Measurements from ENCODE around the gene ATP8A1.

Gene ATP8A1

DNA sequence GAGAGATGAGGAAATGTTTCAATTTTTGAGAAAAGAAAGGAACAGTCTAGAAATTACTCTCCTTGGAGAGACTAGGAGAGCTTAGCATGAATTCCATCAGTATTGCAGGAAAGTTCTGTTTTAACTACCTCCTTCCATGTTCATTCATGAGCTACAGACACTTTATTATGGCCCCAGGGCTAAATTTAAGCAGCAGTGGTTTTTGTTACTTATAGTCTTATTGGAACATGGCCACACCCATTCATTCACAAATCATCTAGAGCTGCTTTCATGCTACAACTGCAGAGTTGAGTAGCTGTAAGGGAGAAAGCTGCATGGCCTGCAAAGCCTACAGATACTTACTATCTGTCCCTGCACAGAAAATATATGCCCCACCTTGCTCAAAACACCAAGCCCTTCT, 178.0 kb downstream of the ATP8A1 start:
- Histone ChIP-seq H3K4me1 (ENCODE audit: control insufficient read depth, low read length) (no peaks in the 10 kb centered on the region), H3K4me3 (ENCODE audit: low read length) (no peak overlapping the region), H3K9me2 (replicated peaks; ENCODE audit: control insufficient read depth, low read length) (no peaks in the 10 kb centered on the region), H3K79me2 (ENCODE audit: control insufficient read depth, low read length) (no peaks in the 10 kb centered on the region), H3K36me3 (ENCODE audit: control insufficient read depth, low read length) (peaks cover 3% of the 10 kb centered on the region; the same call in 1 of the 2 replicates), H3K4me2 (ENCODE audit: low read length) (no peak overlapping the region), H3K9me3 (ENCODE audit: control insufficient read depth, insufficient read depth, low read length) (no peaks in the 10 kb centered on the region), H3K27me3 (ENCODE audit: control insufficient read depth, low read length) (no peaks in the 10 kb centered on the region), H4K20me1 (ENCODE audit: control insufficient read depth, insufficient read depth, low read depth, low read length) (no peaks in the 10 kb centered on the region), H3F3A (ENCODE audit: control insufficient read depth, insufficient read depth) (no peaks in the 10 kb centered on the region), H3K27ac (ENCODE audit: low read depth, low read length) (no peak overlapping the region)
- TF ChIP-seq, protein P1, sequence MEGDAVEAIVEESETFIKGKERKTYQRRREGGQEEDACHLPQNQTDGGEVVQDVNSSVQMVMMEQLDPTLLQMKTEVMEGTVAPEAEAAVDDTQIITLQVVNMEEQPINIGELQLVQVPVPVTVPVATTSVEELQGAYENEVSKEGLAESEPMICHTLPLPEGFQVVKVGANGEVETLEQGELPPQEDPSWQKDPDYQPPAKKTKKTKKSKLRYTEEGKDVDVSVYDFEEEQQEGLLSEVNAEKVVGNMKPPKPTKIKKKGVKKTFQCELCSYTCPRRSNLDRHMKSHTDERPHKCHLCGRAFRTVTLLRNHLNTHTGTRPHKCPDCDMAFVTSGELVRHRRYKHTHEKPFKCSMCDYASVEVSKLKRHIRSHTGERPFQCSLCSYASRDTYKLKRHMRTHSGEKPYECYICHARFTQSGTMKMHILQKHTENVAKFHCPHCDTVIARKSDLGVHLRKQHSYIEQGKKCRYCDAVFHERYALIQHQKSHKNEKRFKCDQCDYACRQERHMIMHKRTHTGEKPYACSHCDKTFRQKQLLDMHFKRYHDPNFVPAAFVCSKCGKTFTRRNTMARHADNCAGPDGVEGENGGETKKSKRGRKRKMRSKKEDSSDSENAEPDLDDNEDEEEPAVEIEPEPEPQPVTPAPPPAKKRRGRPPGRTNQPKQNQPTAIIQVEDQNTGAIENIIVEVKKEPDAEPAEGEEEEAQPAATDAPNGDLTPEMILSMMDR (IDR thresholded peaks at IDR 0.05; ENCODE audit: low read depth, low read length, poor library complexity, severe bottlenecking): no peak
- no peak for TF ChIP-seq EZH2phosphoT487 (IDR thresholded peaks at IDR 0.05; ENCODE audit: borderline replicate concordance, low read length)

DNA sequence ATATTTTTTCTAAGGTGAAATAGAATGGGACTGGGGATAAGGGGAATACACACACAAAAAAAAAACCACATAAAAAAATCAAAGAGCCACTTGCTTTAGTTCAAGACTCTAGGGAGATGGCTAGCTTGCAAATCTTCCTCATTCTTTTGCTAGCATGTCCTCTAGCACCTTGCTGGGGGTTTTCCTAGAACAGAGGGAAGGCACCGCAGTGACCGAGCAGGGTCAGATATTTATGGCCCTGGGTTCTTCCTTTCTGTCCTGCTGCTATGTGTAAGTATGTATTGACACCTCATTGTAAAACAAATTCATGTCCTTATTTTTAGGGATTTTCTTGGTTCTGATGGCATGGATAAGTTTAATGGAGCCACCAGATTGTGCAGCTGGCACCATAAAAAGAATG, 178.4 kb downstream of the ATP8A1 start:
- Histone ChIP-seq H3F3A (ENCODE audit: control insufficient read depth, insufficient read depth) (no peaks in the 10 kb centered on the region), H3K79me2 (ENCODE audit: control insufficient read depth, low read length) (no peaks in the 10 kb centered on the region), H3K4me3 (ENCODE audit: low read length) (no peak overlapping the region), H3K4me1 (ENCODE audit: control insufficient read depth, low read length) (no peaks in the 10 kb centered on the region), H4K20me1 (ENCODE audit: control insufficient read depth, insufficient read depth, low read depth, low read length) (no peaks in the 10 kb centered on the region), H3K9me3 (ENCODE audit: control insufficient read depth, insufficient read depth, low read length) (no peaks in the 10 kb centered on the region), H3K4me2 (ENCODE audit: low read length) (no peak overlapping the region), H3K9me2 (replicated peaks; ENCODE audit: control insufficient read depth, low read length) (no peaks in the 10 kb centered on the region), H3K27ac (ENCODE audit: low read depth, low read length) (no peak overlapping the region), H3K27me3 (ENCODE audit: control insufficient read depth, low read length) (no peaks in the 10 kb centered on the region), H3K36me3 (ENCODE audit: control insufficient read depth, low read length) (peaks cover 3% of the 10 kb centered on the region; the same call in 1 of the 2 replicates)
- no peak for TF ChIP-seq EZH2phosphoT487 (IDR thresholded peaks at IDR 0.05; ENCODE audit: borderline replicate concordance, low read length)
- TF ChIP-seq, protein P1 (IDR thresholded peaks at IDR 0.05; ENCODE audit: low read depth, low read length, poor library complexity, severe bottlenecking): no peak

DNA sequence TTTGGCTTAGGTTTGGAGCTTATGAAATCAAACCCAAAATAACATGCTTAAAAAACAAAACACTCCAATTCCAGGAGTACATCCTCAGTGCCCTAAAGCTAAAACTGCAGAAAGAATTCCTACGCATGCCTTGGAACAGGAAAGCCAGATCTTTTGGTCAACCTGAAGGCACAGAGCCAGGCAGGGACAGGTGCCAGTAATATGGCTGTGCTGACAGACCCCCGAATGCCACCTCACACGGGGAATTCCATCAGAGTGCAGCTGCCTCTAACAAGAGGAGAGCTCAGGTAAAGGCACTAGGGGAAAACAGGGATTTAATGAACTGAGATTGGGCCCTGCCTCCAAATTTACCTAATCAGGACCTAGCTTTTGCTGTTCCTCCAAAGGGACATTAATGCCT, 182.5 kb downstream of the ATP8A1 start:
- no peaks in the 10 kb centered on the region; the same call in 1 of the 2 replicates for H4K20me1 ChIP-seq (ENCODE audit: control insufficient read depth, insufficient read depth, low read depth, low read length)
- no peaks in the 10 kb centered on the region for H3K27me3 ChIP-seq (ENCODE audit: control insufficient read depth, low read length)
- no peaks in the 10 kb centered on the region for H3K9me2 ChIP-seq (replicated peaks; ENCODE audit: control insufficient read depth, low read length)
- no peak overlapping the region for H3K27ac ChIP-seq (ENCODE audit: low read depth, low read length)
- H3K4me2 ChIP-seq (ENCODE audit: low read length): no peak overlapping the region
- no peaks in the 10 kb centered on the region for H3K9me3 ChIP-seq (ENCODE audit: control insufficient read depth, insufficient read depth, low read length)
- H3K79me2 ChIP-seq (ENCODE audit: control insufficient read depth, low read length): no peaks in the 10 kb centered on the region
- peaks cover under 1% of the 10 kb centered on the region; the same call in 1 of the 2 replicates for H3K36me3 ChIP-seq (ENCODE audit: control insufficient read depth, low read length)
- no peak overlapping the region for H3K4me3 ChIP-seq (ENCODE audit: low read length)
- no peaks in the 10 kb centered on the region for H3F3A ChIP-seq (ENCODE audit: control insufficient read depth, insufficient read depth)
- no peak for TF ChIP-seq EZH2phosphoT487 (IDR thresholded peaks at IDR 0.05; ENCODE audit: borderline replicate concordance, low read length)
- TF ChIP-seq, protein P1 (IDR thresholded peaks at IDR 0.05; ENCODE audit: low read depth, low read length, poor library complexity, severe bottlenecking): no peak
- no peaks in the 10 kb centered on the region for H3K4me1 ChIP-seq (ENCODE audit: control insufficient read depth, low read length)
